ENCODE data around the gene SPACA9. TPM values are rescaled to one million over a fixed set of nuclear protein-coding genes. Genes with fewer than 3 reads are reported as not detected.

Gene SPACA9
- total RNA-seq, 2 experiments from 2014 or later: 1.6 to 2.6 TPM

- Mint-ChIP-seq H3K9me3 (ENCODE audit: low read depth) (no peaks in the 10 kb centered on the region), H3K4me1 (peaks cover 27% of the 10 kb centered on the region), H3K27ac (no peak overlapping the region), H3K4me3 (no peak overlapping the region), H3K36me3 (no peaks in the 10 kb centered on the region), H3K27me3 (peaks cover 9% of the 10 kb centered on the region)
- ATAC-seq (no peak), DNase-seq (no peak)
- CTCF ChIA-PET: interaction anchor here (0.6 kb wide), 1 partner anchor 41 kb away, joined by 3 read pairs; no protein-coding TSS in a partner anchor
Measured at GRCh38 chr9:132853482-132853881, 25.2 kb upstream of the SPACA9 start.

GRCh38 chr9:132854832-132855231, 23.9 kb upstream of the SPACA9 start:
- no peak overlapping the region for H3K27ac Mint-ChIP-seq
- CTCF ChIA-PET: no interaction called here
- DNase-seq: no peak

DNA sequence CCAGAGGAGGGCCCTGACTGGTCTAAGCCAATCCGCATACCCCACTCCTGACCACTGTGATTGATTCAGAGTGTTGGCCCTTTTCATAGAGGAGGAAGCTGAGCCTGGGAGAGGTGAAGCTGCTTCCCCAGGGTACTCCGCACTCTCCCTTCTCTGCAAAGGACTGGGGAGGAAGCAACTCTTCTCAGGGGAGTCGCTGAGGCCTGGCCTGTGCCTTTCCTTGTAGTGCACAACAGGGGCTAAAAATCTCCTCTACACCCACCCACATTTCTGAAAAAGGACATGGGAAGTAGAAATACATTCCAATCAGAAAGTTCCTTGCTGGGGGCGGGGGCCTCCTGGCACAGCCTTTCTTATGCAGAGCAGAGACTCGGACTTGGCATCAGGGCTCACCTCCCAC, 22.8 kb upstream of the SPACA9 start:
- DNase-seq (no peak), ATAC-seq (no peak)
- no peaks in the 10 kb centered on the region for H3K9me3 Mint-ChIP-seq (ENCODE audit: low read depth)
- peaks cover 15% of the 10 kb centered on the region for H3K4me1 Mint-ChIP-seq
- H3K27me3 Mint-ChIP-seq: peaks cover 15% of the 10 kb centered on the region
- CTCF ChIA-PET: no interaction called here
- H3K27ac Mint-ChIP-seq: no peak overlapping the region
- no peaks in the 10 kb centered on the region for H3K36me3 Mint-ChIP-seq
- no peak overlapping the region for H3K4me3 Mint-ChIP-seq

More at GRCh38 chr9:132854832-132855231, 23.9 kb upstream of the SPACA9 start:
- H3K9me3 Mint-ChIP-seq (ENCODE audit: low read depth): no peaks in the 10 kb centered on the region
- H3K36me3 Mint-ChIP-seq: no peaks in the 10 kb centered on the region
- ATAC-seq: no peak
- H3K4me1 Mint-ChIP-seq: peaks cover 19% of the 10 kb centered on the region
- H3K4me3 Mint-ChIP-seq: no peak overlapping the region
- peaks cover 12% of the 10 kb centered on the region for H3K27me3 Mint-ChIP-seq

- Mint-ChIP-seq H3K9me3 (ENCODE audit: low read depth) (no peaks in the 10 kb centered on the region), H3K36me3 (no peaks in the 10 kb centered on the region), H3K27me3 (peaks cover 15% of the 10 kb centered on the region), H3K4me1 (peaks cover 7% of the 10 kb centered on the region), H3K4me3 (no peak overlapping the region), H3K27ac (no peak overlapping the region)
- DNase-seq (no peak), ATAC-seq (no peak)
- CTCF ChIA-PET: no interaction called here
Measured at GRCh38 chr9:132857031-132857430, 21.7 kb upstream of the SPACA9 start.

- peaks cover 10% of the 10 kb centered on the region for H3K4me1 Mint-ChIP-seq
- H3K36me3 Mint-ChIP-seq: no peaks in the 10 kb centered on the region
- ATAC-seq (no peak), DNase-seq (no peak)
- no peak overlapping the region for H3K27ac Mint-ChIP-seq
- CTCF ChIA-PET: no interaction called here
- peaks cover 14% of the 10 kb centered on the region for H3K27me3 Mint-ChIP-seq
- H3K9me3 Mint-ChIP-seq (ENCODE audit: low read depth): no peaks in the 10 kb centered on the region
- H3K4me3 Mint-ChIP-seq: no peak overlapping the region
Measured at GRCh38 chr9:132857616-132858342, 20.9 kb upstream of the SPACA9 start.

DNA sequence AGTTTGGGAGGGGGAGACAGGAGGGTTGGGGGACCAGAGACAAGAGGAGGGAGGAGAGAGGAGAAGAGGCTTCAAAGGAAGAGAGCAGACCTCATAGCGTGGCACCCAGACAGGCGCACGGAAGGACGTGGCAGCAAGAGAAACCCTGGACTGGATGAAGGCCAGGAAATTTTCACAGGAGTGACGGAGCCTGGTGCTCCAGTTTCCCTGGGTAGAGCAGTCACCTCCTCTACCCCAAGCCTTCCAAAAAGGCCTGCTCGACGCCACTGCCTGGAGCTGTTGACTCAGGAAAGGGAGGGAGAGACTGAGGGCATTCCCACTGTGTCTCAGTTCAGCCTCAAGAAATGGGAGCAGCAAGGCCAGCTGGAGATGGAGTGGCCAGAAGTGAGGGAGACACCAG, 19.9 kb upstream of the SPACA9 start:
- CTCF ChIA-PET: no interaction called here

GRCh38 chr9:132861666-132862065, 17.0 kb upstream of the SPACA9 start:
- Mint-ChIP-seq H3K27ac (no peak overlapping the region), H3K4me3 (no peak overlapping the region), H3K27me3 (peaks cover 28% of the 10 kb centered on the region), H3K4me1 (peaks cover 11% of the 10 kb centered on the region), H3K9me3 (ENCODE audit: low read depth) (no peaks in the 10 kb centered on the region), H3K36me3 (no peaks in the 10 kb centered on the region)
- no peak for ATAC-seq
- CTCF ChIA-PET: interaction anchor here (1.6 to 2.0 kb wide), 2 partner anchors 13 to 40 kb away, joined by 4 to 9 read pairs; no protein-coding TSS in a partner anchor
- DNase-seq: no peak

More for the DNA sequence above, 19.9 kb upstream of the SPACA9 start:
- H3K36me3 Mint-ChIP-seq: no peaks in the 10 kb centered on the region
- ATAC-seq: no peak
- no peak overlapping the region for H3K4me3 Mint-ChIP-seq
- peaks cover 13% of the 10 kb centered on the region for H3K27me3 Mint-ChIP-seq
- H3K4me1 Mint-ChIP-seq: peaks cover 10% of the 10 kb centered on the region
- H3K9me3 Mint-ChIP-seq (ENCODE audit: low read depth): no peaks in the 10 kb centered on the region
- DNase-seq: no peak
- no peak overlapping the region for H3K27ac Mint-ChIP-seq

- Mint-ChIP-seq H3K36me3 (no peaks in the 10 kb centered on the region), H3K4me3 (no peak overlapping the region), H3K27ac (no peak overlapping the region), H3K4me1 (peaks cover 11% of the 10 kb centered on the region), H3K27me3 (peaks cover 30% of the 10 kb centered on the region), H3K9me3 (ENCODE audit: low read depth) (no peaks in the 10 kb centered on the region)
- CTCF ChIA-PET: interaction anchor here (1.6 to 2.0 kb wide), 2 partner anchors 13 to 39 kb away, joined by 4 to 9 read pairs; no protein-coding TSS in a partner anchor
- ATAC-seq: peak; percentile 55
- DNase-seq: no peak
Measured at GRCh38 chr9:132862533-132862932, 16.2 kb upstream of the SPACA9 start.

- H3K4me1 Mint-ChIP-seq: peaks cover 11% of the 10 kb centered on the region
- CTCF ChIA-PET: interaction anchor here (1.6 to 2.0 kb wide), 2 partner anchors 14 to 39 kb away, joined by 4 to 9 read pairs; no protein-coding TSS in a partner anchor
- H3K27me3 Mint-ChIP-seq: peaks cover 30% of the 10 kb centered on the region
- H3K36me3 Mint-ChIP-seq: no peaks in the 10 kb centered on the region
- H3K4me3 Mint-ChIP-seq: no peak overlapping the region
- no peaks in the 10 kb centered on the region for H3K9me3 Mint-ChIP-seq (ENCODE audit: low read depth)
- ATAC-seq (no peak), DNase-seq (no peak)
- no peak overlapping the region for H3K27ac Mint-ChIP-seq
Measured at GRCh38 chr9:132863096-132863495, 15.6 kb upstream of the SPACA9 start.

- Mint-ChIP-seq H3K9me3 (ENCODE audit: low read depth) (no peaks in the 10 kb centered on the region), H3K4me3 (no peak overlapping the region), H3K36me3 (no peaks in the 10 kb centered on the region), H3K4me1 (peaks cover 11% of the 10 kb centered on the region), H3K27ac (no peak overlapping the region), H3K27me3 (peaks cover 26% of the 10 kb centered on the region)
- CTCF ChIA-PET: interaction anchor here (1.1 kb wide), 1 partner anchor 64 kb away, joined by 3 read pairs; no protein-coding TSS in a partner anchor
- ATAC-seq (no peak), DNase-seq (no peak)
Measured at GRCh38 chr9:132864277-132864676, 14.4 kb upstream of the SPACA9 start.

- no peak for ATAC-seq
- H3K9me3 Mint-ChIP-seq (ENCODE audit: low read depth): no peaks in the 10 kb centered on the region
- peaks cover 26% of the 10 kb centered on the region for H3K27me3 Mint-ChIP-seq
- no peak overlapping the region for H3K4me3 Mint-ChIP-seq
- CTCF ChIA-PET: interaction anchor here (1.1 kb wide), 1 partner anchor 65 kb away, joined by 3 read pairs; no protein-coding TSS in a partner anchor
- DNase-seq: no peak
- peaks cover 11% of the 10 kb centered on the region for H3K4me1 Mint-ChIP-seq
- H3K36me3 Mint-ChIP-seq: no peaks in the 10 kb centered on the region
- no peak overlapping the region for H3K27ac Mint-ChIP-seq
Measured at GRCh38 chr9:132864691-132865090, 14.0 kb upstream of the SPACA9 start.

DNA sequence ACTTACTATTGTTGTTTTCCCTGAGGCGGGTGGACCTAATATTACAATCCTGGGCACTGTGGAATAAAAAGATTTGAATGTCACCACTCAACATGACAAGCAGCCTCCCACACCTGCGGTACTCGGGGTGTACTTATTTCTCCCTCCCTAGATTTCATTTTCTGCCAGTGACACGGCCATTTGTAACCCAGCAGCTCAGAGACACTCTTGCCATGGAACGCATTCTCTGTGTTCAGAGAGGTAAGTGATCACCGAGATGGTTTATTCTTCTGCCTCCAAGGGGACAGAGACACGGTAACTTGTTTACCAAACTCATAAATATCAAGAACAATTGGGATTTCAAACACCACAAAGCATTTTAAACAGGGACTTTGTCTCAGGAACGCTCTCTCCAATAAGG, 11.8 kb upstream of the SPACA9 start:
- no peaks in the 10 kb centered on the region for H3K9me3 Mint-ChIP-seq (ENCODE audit: low read depth)
- ATAC-seq (no peak), DNase-seq (no peak)
- H3K27me3 Mint-ChIP-seq: peaks cover 39% of the 10 kb centered on the region
- H3K27ac Mint-ChIP-seq: no peak overlapping the region
- CTCF ChIA-PET: no interaction called here
- H3K4me3 Mint-ChIP-seq: no peak overlapping the region
- no peaks in the 10 kb centered on the region for H3K36me3 Mint-ChIP-seq
- peaks cover 11% of the 10 kb centered on the region for H3K4me1 Mint-ChIP-seq

DNA sequence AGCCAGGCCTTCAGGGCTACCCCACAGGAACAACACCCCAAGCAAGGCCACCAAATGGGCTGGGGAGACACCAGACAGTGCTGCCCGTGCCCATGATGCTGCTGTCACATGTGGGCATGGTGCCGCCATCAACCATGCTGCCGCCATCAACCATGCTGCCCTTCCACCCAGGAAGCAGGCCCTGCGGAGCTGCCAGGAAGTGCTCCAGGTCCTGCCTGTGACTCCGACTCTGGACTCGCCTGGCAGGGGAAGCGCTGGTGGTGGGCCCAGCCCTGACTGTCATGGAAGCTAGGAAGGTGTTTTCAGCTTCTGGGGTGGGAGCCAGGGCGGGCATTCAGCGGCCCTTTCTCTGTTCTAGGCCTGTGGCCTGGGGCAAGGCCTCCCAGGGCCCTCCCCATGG, 9.4 kb upstream of the SPACA9 start:
- no peaks in the 10 kb centered on the region for H3K36me3 Mint-ChIP-seq
- no peak overlapping the region for H3K27ac Mint-ChIP-seq
- no peak for DNase-seq
- H3K9me3 Mint-ChIP-seq (ENCODE audit: low read depth): no peaks in the 10 kb centered on the region
- no peak for ATAC-seq
- H3K4me3 Mint-ChIP-seq: no peak overlapping the region
- CTCF ChIA-PET: no interaction called here
- H3K4me1 Mint-ChIP-seq: peaks cover 12% of the 10 kb centered on the region
- H3K27me3 Mint-ChIP-seq: peaks cover 49% of the 10 kb centered on the region

- ATAC-seq: peak; percentile 27
- no peaks in the 10 kb centered on the region for H3K9me3 Mint-ChIP-seq (ENCODE audit: low read depth)
- peaks cover 48% of the 10 kb centered on the region for H3K27me3 Mint-ChIP-seq
- H3K4me3 Mint-ChIP-seq: peak overlapping the region; percentile 56
- peak overlapping the region; percentile 42 for H3K27ac Mint-ChIP-seq
- H3K4me1 Mint-ChIP-seq: peaks cover 11% of the 10 kb centered on the region
- CTCF ChIA-PET: interaction anchor here (0.9 to 1.3 kb wide), 2 partner anchors 23 to 28 kb away, joined by 3 to 5 read pairs; no protein-coding TSS in a partner anchor
- no peaks in the 10 kb centered on the region for H3K36me3 Mint-ChIP-seq
- DNase-seq: peak; percentile 51
Measured at GRCh38 chr9:132873403-132873802, 5.3 kb upstream of the SPACA9 start.

Data from activated CD8-positive, alpha-beta memory T cell treated with anti-CD3 and anti-CD28 coated beads, Interleukin-2, amount 10 ng/mL, durations not matched to agents 7 days and 5 days (primary cell).